Stimulated activated CD8-positive, alpha-beta memory T cell treated with anti-CD3 and anti-CD28 coated beads, Interleukin-12 subunit alpha, Interleukin-12 subunit beta, amount 100 ng/mL, for 1 hour (primary cell): ENCODE data around the gene TTN.
"Not testable (repeated sequence)": the region's sequence is repeated elsewhere in the genome, so short reads cannot be mapped to it uniquely, and the experiment has no call there.

ENCODE experiments used
- DNase-seq: peaks from one replicate; pipeline ENCODE4 v3.0.0-alpha.2; 2020; ENCODE audit warnings: low read depth

The TTN gene

GRCh38 chr2:178733975-178734374, 73.2 kb downstream of the TTN start:
- DNase-seq, result no peak

DNA sequence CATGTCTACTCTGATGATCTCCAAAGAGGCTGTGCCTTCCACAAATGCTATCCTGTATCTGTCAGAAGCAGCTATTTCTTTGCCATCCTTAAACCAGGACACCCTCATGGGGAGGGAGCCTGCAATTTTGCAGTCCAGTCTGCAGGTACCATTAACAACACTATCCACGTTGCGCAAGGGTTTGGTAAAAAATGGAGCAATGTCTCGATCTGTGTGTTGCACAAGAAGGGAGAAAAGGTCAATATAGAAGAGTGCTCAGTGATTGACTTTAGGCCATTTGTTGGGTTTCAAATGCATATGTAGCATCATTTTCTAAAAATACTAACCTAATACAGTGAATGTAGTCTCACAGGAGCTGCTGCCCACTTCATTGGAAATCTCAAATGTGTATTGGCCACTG, 74.3 kb downstream of the TTN start:
- DNase-seq, result no peak

GRCh38 chr2:178731300-178731699, 75.9 kb downstream of the TTN start:
- no peak for DNase-seq

GRCh38 chr2:178730049-178730448, 77.2 kb downstream of the TTN start:
- no peak for DNase-seq

DNA sequence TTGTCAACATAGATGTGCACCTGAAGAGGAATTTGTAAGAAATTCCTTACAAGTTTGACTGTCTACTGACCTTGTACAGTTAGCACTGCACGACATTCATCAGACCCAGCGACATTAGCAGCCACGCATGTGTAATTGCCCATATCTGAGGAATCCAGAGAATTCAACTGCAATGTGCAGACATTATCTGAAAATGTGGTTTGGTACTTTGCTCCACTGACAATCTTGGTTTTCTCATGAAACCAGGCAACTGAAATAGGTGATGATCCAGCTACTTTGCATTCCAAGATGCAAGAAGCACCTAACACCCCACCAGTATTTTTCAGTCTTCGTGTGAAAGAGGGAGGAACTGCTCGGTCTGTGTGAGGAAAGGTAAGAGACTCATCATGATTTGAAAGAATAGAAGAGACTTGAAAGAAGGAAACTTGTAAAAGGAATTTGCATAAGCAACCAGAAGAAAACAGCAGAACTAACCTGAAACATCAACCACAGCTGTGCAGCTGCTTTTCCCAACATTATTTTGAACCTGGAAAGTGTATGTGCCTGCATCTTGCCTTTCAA, 83.4 kb downstream of the TTN start:
- no peak for DNase-seq

GRCh38 chr2:178722296-178722695, 84.9 kb downstream of the TTN start:
- no peak for DNase-seq

DNA sequence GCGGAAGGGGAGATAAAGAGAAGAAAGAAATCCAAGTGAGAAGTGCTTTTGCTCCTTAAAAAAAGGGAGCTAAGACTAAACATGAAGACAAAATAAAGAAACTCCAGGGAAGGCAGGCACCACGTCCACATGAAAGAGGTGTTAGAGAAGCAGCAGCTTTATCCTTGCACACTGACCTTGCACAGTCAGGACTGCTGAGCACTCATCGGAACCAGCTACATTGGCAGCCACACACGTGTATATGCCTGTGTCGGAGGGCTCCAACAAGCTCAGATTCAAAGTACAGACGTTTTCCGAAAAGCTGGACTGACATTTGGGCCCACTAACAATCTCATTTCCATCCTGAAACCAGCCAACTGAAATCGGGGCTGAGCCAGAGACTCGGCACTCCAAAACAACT, 88.2 kb downstream of the TTN start:
- DNase-seq, result no peak

DNA sequence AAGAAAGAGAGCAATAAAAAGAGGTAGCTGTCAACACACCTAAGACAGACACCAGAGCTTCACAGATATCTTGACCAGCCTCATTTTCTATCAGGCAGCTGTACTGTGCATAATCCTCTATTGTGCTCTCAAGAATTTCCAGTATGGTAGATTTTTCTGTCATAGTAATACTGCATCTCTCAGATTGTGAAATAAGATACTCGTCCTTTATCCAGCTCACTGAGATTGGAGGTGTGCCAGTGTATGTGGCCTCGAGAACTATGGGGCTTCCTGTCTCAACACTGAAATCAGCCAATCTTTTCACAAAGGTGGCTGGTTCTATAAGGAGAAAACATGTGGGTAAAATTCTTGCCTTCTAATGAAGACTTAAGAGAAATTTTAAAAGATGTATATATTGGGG, 88.9 kb downstream of the TTN start:
- no peak for DNase-seq

GRCh38 chr2:178716394-178716793, 90.8 kb downstream of the TTN start:
- DNase-seq, result no peak

GRCh38 chr2:178715366-178715765, 91.9 kb downstream of the TTN start:
- no peak for DNase-seq

- DNase-seq, result no peak
Measured at GRCh38 chr2:178707476-178707875, 99.7 kb downstream of the TTN start.

DNA sequence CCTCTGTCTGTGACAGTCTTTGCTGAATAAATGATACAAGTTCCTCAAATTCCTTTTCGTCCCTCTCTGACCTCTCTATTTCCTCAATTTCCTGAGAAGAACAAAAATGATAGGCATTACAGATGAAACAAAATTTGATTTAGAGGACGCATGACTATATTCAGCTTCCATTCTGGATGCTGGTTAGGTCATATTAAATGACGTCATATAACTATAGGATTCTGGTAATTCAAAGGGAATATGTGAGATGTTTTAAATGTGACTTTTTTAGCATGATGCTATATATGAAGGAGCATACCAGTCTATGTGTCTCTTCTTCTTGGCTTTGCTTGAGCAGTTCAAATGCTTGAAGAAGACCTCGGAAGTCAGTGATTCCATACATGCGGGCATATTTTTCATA, 102.3 kb downstream of the TTN start:
- DNase-seq, result no peak

- no peak for DNase-seq
Measured at GRCh38 chr2:178702361-178702760, 104.9 kb downstream of the TTN start.

DNA sequence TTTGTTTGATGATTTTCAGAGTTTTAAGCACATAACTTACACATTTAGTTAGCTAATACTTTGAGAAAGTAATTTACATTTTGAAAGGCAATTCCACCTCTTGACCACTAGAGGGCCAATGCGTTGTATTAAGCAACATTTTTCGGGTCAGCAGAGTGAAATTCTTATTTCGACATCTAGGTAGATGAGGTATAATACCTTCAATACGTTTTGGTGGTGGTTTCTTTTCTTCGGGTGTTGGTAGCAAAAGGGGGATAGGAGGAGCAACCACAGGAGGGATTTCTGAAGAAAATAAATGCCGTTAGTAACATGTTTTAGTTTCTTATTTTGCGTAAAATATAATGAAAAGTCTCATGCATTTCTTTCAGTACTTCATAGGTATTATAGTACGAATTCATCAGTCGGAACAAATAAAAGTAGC, 106.3 kb downstream of the TTN start:
- DNase-seq, result no peak

DNA sequence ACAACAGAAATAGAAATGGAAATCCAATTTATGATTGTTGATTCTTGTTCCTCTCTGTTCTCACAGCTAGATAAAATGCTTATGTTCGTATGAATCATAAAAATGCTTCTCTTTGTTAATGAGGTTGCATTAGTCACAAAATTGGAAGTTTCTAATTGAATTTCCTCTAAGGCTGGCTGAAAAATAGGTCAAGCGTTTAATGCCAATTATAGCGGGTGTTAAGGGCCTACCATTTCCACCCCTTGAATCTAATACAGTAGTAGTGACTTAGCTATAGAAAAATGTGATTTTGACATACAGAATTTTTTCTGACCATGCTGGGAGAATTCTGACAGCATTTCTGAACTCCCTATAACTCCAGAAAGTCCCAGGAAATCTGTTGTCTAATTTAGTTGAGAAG, 107.1 kb downstream of the TTN start:
- no peak for DNase-seq

- no peak for DNase-seq
Measured at GRCh38 chr2:178692845-178693244, 114.4 kb downstream of the TTN start.

- DNase-seq, result no peak
Measured at GRCh38 chr2:178689808-178690207, 117.4 kb downstream of the TTN start.

DNA sequence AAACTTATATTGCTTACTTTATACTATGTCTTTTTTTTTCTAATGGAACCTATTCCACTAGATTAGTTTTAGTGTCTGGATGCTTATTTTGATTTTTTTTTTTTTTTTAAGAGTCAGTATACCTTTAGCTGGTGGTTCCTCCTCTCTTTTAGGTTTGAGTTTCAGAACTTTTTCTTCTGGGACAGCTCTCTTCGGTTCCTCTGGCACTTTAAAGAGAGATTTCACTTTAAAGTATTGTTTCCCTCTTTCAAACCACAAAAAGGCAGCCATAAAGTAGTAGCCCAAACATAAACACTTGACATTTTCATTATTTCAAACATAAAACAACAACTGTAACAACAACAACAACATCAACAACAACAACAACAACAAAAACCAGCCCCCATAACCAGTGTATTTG, 123.3 kb downstream of the TTN start:
- DNase-seq, result no peak

DNA sequence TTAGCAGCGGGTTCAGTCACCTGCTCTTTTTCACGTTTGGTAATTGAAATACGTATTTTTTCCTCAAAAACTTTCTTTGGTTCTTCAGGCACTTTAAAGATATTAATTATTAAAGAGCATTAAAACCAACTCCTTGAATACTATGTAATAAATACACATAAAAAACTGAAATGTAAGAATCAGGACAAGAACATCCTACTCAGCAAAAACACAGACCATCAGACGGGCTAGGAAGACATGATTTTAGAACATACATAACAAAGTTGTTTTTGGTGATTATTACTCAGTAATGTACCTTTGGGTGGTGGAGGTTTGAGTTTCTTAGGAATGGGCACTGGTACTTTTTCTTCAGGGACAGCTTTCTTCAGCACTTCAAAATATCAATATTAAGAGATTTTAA, 126.1 kb downstream of the TTN start:
- no peak for DNase-seq

- DNase-seq, result no peak
Measured at GRCh38 chr2:178679891-178680290, 127.3 kb downstream of the TTN start.

- DNase-seq, result no peak
Measured at GRCh38 chr2:178677599-178677998, 129.6 kb downstream of the TTN start.

- no peak for DNase-seq
Measured at GRCh38 chr2:178676046-178676445, 131.2 kb downstream of the TTN start.

DNA sequence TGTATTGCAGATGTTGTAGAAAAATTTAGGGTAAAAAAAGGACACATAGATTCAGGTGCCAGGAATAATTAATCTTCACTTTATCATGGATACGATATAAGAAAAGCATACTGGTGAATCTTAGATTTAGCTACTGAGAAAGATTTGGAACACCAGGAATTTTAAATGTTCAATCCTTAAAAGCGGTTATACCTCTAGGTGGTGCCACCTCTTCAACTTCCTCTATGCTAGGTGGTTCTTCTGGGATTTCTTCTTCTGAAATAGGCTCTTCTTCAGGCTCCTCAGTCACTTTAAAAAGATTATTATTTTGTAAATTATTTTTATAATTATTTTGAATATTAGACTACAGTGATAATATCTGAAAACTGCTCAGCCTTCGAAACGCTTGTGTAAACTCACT, 133.1 kb downstream of the TTN start:
- no peak for DNase-seq

DNA sequence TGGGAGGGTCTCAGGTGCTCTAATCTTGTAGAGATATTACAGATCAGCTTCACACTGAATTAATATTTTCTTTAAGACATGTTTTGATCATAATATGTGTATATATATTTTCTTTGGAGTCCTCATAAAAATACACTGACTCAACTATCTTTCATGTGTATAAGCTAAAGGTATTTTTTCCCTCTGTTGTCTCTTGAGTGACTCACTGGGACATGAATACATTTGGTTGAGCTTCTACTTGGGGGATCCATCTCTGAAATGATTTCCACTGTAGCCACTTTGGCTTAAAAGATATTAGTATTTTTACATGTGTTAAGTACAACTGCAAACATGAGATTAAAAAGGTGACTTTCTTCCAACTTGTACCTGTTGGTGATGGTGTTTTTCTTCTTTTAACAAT, 140.8 kb downstream of the TTN start:
- DNase-seq, result no peak

GRCh38 chr2:178658480-178658879, 148.7 kb downstream of the TTN start:
- DNase-seq, result not testable (repeated sequence)
